Thyroid gland (tissue), 4 donors: ENCODE measurements around the gene ZBTB7A.

Experiments
- POLR2A ChIP-seq, 2 donors: fragments of 450-650 bp; IDR thresholded peaks; one replicate each; pipeline ENCODE4 v1.6.1; 2017; ENCODE audit warnings: antibody characterized with exemption in 2 of 2, mild to moderate bottlenecking in 2 of 2, moderate library complexity in 1 of 2
- TF ChIP-seq, protein P1 (sequence below), 6 experiments: fragments of 200-600 bp in 3 of 6; fragments of 450-650 bp in 3 of 6; sonication (generic) in 3 of 6; IDR thresholded peaks; one replicate each; pipeline ENCODE4 v1.5.1; 2016 to 2019; ENCODE audit warnings: antibody characterized with exemption in 6 of 6, mild to moderate bottlenecking in 2 of 6, inconsistent platforms in 1 of 6, moderate library complexity in 1 of 6

DNA sequence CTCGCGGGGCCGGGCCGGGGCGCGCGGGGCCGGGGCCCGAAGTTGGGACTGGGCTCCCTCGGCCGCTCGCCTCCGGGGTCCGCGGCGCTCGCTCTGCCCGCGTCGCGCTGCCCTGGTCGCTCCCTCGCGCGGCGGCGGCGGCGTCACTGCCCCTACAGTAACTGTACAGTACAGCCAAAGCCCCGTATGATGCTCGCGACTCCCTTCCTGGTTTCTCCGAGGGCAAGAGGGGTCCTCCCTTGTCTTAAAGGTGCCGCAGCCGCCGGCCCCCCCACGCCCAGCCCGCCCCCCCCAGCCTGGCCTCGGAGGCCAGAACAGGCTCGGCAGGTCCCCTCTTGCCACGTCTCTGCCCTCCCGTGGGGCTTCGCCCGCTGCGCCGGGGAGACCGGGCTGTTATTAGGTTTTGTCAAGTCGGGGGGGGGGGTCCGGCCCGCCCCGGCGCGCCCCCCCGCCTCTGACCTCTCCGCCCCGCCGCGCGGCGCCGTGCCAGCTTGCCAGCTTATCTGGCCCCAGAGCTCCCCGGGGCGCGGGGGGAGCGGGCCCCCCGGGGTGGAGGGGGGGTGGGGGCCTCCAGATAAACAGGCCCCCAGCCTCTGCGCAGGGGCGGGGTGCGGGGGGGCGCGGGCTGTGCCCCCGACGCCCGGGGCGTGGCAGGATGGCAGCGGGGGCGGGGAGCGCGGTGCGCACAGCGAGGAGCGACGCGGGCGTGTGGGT lies at the start of gene ZBTB7A:
- TF ChIP-seq, protein P1, sequence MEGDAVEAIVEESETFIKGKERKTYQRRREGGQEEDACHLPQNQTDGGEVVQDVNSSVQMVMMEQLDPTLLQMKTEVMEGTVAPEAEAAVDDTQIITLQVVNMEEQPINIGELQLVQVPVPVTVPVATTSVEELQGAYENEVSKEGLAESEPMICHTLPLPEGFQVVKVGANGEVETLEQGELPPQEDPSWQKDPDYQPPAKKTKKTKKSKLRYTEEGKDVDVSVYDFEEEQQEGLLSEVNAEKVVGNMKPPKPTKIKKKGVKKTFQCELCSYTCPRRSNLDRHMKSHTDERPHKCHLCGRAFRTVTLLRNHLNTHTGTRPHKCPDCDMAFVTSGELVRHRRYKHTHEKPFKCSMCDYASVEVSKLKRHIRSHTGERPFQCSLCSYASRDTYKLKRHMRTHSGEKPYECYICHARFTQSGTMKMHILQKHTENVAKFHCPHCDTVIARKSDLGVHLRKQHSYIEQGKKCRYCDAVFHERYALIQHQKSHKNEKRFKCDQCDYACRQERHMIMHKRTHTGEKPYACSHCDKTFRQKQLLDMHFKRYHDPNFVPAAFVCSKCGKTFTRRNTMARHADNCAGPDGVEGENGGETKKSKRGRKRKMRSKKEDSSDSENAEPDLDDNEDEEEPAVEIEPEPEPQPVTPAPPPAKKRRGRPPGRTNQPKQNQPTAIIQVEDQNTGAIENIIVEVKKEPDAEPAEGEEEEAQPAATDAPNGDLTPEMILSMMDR (IDR thresholded peaks at IDR 0.05): no peak
- TF ChIP-seq POLR2A (IDR thresholded peaks at IDR 0.05): peak; percentile 22 to 40
